ENCODE data around the gene WDR90.
A peak's percentile ranks its signal among the peaks of the same experiment; 100 is the strongest.

Gene WDR90

DNA sequence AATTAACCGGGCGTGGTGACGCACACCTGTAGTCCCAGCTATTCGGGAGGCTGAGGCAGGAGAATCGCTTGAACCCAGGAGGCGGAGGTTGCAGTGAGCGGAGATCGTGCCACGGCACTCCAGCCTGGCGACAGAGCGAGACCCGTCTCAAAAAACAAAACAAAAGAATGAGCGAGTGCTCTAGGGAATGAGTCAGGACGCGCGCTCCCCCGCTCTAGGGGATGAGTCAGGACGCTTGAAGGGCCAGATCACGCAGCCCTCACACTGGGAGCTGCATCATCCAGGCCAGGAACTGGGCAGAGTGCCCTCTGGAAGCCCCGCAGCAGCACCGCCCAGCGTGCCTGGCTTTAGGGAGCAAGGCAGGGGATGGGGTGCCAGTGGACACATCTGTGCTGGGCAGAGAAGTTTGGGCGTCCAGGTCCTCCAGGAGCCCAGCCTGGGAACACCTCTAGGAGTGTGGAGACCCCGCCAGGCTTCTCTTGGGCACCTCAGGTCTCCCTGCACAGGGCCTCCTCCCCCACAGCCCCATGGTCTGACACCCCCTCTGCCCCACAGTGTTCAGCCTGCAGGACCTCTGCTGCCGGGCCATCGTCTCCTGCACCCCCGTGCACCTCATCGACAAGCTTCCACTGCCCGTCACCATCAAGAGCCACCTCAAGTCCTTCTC, 22.2 kb upstream of the WDR90 start:
- peak; percentile 63 for DNase-seq (ENCODE audit: low spot score)

DNA sequence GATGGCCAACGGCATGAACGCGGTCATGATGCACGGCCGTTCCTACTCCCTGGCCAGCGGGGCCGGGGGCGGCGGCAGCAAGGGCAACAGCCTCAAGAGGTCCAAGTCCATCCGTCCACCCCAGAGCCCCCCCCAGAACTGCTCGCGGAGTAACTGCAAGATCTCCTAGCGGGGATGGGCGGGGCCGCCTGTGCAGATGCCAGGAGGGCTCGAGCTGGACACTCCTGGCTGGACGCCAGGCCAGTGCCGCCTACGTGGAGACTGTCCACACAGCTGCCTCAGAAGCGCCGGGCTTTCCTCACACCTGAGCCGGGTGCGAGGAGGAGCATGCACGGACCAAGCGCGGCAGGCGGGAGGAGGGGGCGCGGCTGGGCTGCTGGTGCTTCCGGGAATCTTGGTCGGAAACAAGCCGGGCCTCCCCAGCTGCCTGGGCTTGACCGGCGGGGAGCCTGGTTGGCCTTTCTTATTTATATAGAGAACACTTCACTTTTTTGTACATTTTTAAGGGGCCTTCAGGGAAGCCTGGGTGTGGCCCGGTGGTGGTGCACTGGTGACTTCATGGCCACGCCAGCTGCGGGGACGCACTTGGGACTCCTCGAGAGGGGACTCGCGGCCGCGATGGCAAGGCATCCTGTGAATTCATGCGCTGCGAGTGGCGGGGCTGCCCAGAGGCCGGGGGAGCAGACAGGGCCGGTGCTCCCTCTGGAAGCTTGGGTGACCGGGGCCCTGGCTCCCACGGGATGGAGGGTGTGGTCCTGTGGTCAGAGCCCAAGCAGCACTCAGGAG, 21.5 kb upstream of the WDR90 start:
- no peak for DNase-seq (ENCODE audit: low spot score)

DNA sequence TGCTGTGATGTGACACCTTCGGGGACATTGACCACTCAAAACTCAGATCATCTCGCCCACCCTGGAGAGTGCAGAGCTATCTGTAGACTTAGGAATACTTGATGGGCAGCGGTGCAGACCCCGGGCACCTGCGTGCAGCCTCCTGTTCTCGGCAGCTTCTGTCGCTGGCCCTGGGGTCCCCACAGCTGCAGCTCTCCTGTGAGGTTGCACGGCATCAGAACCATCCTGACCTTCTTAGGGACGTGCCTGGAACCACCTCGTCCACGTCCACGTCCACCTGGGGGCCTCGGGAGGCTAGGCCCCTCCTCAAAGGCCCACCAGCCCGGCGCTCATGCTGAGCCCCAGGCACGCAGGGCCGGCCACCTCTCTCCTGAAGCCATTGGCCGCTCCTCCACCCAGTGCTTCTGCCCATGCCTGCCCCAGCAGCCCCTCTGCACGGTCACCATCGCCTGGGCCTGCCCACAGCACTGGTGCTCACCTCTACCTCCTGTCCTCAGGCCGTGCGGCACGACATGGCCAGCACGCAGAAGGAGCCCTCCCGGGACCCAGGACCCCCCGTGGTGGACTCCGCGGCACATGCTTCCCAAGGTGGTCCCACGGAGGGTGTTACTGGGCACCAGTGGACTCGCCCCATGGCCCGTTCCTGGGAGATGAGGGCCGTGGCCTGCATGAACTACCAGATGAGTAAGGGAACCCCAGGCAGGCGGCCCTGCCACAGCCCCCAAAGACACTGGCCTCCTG, 20.7 kb upstream of the WDR90 start:
- no peak for DNase-seq (ENCODE audit: low spot score)

DNA sequence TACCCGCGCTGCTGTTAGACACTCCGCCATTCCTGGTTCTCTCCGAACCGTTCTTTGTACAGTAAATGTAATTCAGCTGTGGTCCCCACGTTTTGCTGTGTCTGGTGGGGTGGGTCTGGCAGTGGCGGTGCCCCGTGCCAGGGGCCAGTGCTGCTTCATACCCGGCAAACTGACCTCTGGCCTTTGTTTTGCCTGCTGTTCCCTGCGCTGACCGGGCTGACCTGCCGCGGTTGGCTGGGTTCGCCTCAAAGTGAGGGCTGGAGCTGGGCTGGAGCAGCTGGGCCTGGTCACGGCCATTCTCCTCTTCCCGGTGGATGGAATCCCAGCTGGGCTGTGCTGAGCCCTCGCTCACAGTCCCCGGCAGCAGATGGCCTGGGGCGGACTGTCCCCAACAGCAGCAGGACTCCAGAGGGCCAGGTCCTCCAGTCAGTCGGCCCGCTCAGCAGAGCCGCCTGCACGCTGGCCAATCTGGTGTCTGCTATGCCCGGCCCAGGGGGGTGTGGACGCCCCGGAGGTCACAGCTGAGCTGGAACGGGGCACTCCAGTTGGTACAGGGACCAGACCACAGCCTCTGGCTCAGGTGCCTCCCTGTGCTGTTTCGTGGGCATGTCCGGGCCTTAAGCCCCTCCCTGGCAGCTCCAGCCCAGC, 19.9 kb upstream of the WDR90 start:
- no peak for DNase-seq (ENCODE audit: low spot score)

DNA sequence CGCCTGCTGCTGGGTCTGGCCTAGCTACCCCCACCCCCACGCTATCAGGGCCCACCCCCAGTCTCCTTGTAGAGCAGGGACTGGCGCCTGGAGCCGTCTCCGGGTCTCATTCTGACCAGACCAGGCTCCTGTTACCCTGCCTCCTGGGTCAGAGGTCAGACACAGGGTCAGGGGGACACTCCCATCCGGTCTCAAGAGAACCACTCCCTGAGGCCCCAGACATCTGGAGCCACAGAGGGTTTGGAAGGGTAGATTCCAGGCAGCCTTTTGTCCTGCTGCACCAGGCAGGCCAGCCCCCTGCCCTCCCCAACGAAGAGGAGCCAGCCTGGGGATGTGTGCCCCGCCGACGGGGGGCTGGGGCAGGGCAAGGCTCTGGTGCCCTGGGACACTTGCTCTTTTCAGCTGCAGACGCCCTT, 19.3 kb upstream of the WDR90 start:
- no peak for DNase-seq (ENCODE audit: low spot score)

DNA sequence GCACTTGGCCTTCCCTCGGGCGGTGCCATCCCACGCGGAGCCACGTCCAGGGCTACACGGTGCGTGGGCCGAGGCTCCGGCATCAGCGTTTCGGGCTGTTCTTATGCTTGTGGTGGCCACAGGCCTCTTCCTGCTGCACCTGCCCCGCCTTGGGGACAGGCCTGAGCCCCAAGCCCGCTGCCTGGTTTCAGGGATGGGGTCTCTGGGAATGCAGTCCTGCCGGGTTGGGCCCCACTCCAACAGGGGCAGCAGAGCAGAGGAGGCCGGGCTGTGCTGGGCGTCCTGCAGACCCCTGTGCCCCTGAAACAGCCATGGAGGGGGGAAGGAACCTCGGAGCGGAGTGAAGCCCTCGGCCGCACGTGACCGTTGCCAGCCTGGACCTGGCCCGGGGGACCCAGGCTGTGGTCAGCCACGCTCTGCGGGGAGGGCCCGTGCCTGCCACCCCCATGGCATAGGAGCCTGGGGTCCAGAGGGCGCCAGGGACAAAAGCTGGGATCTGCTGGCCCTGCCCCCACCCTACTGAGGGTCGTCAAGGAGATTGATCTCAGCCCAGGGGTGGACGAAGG, 18.8 kb upstream of the WDR90 start:
- DNase-seq (ENCODE audit: low spot score) = no peak

DNA sequence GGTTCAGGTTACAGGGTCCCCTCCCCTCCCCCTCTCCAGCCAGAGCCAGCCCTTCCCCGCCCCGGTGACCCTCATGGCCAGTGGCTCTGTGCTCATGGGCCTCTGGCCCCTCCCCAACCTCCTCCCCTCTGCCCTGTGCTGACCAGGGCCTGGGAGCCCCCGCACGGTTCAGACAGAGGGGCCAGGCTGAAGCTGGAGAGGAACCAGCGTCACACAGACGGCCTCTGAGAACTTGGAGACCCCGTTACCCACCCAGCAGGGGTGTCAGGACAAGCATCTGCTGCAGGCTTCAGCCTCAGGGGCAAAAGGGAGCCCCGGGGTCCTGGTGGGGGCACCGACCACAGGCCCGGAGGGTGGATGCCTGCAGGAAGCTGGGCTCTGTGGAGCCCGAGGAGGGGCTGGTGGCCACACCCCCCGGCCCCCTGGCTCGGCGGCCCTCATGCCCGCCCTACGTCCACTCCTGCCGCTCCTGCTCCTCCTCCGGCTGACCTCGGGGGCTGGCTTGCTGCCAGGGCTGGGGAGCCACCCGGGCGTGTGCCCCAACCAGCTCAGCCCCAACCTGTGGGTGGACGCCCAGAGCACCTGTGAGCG, 18.3 kb upstream of the WDR90 start, which contains the start of gene WFIKKN1:
Gene WFIKKN1, plus strand, starts transcription at position 171 of the 591 bp plus-strand sequence. Its CDS starts 269 bp downstream, at position 440.
- DNase-seq (ENCODE audit: low spot score) = no peak

DNA sequence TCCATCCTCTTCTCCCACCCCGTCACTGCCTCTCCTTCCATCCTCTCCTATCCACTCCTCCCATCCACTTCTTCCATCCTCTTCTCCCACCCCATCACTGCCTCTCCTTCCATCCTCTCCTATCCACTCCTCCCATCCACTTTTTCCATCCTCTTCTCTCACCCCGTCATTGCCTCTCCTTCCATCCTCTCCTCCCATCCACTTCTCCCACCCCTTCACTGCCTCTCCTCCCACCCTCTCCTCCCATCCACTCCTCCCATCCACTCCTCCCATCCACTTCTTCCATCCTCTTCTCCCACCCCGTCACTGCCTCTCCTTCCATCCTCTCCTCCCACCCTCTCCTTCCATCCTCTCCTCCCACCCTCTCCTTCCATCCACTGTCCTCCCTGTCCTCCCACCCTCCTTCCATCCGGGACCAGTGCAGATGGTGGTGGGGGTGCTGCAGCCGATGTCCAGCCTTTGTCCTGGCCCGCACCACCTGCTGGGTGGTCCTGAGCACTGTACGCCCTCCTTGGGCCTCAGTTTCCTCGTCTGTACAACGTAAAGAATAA, 17.3 kb upstream of the WDR90 start:
- DNase-seq (ENCODE audit: low spot score) = no peak

DNA sequence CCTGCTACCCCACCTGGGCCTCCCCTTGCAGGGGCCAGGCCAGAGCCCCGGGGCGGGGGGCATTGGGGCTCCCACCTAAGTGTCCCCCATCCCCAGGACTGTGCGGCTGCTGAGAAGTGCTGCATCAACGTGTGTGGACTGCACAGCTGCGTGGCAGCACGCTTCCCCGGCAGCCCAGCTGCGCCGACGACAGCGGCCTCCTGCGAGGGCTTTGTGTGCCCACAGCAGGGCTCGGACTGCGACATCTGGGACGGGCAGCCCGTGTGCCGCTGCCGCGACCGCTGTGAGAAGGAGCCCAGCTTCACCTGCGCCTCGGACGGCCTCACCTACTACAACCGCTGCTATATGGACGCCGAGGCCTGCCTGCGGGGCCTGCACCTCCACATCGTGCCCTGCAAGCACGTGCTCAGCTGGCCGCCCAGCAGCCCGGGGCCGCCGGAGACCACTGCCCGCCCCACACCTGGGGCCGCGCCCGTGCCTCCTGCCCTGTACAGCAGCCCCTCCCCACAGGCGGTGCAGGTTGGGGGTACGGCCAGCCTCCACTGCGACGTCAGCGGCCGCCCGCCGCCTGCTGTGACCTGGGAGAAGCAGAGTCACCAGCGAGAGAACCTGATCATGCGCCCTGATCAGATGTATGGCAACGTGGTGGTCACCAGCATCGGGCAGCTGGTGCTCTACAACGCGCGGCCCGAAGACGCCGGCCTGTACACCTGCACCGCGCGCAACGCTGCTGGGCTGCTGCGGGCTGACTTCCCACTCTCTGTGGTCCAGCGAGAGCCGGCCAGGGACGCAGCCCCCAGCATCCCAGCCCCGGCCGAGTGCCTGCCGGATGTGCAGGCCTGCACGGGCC, 16.5 kb upstream of the WDR90 start:
- DNase-seq (ENCODE audit: low spot score) = no peak

DNA sequence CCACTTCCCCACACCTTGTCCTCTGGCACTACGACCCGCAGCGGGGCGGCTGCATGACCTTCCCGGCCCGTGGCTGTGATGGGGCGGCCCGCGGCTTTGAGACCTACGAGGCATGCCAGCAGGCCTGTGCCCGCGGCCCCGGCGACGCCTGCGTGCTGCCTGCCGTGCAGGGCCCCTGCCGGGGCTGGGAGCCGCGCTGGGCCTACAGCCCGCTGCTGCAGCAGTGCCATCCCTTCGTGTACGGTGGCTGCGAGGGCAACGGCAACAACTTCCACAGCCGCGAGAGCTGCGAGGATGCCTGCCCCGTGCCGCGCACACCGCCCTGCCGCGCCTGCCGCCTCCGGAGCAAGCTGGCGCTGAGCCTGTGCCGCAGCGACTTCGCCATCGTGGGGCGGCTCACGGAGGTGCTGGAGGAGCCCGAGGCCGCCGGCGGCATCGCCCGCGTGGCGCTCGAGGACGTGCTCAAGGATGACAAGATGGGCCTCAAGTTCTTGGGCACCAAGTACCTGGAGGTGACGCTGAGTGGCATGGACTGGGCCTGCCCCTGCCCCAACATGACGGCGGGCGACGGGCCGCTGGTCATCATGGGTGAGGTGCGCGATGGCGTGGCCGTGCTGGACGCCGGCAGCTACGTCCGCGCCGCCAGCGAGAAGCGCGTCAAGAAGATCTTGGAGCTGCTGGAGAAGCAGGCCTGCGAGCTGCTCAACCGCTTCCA, 15.7 kb upstream of the WDR90 start:
- DNase-seq (ENCODE audit: low spot score) = no peak

DNA sequence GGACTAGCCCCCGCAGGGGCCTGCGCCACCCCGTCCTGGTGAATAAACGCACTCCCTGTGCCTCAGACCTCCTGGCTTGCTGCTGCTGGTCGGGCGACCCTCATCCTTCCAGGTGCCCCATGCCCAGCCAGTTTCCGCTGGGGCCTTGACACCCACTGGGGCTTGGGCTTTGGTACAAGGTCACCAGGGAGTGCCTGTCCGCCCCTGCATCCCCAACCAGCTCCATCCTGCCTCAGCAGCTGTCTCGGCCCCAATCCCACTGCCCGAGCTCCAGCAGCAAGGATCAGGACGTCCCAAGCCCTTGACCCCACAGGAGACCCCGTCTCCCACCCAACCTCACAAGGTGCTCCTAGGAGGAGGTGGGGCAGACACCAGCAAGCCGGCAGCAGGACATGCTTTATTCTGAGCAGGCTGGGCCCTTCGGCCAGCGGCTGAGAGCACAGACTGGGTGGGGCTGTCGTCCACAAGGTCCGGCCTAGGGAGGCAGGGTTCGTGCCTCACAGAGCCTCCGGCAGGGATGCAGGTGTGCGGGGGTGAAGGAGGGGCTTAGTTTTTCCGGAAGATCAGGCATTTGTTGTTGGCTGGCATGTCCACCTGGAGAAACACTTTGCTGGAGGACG, 15.0 kb upstream of the WDR90 start:
- no peak for DNase-seq (ENCODE audit: low spot score)

DNA sequence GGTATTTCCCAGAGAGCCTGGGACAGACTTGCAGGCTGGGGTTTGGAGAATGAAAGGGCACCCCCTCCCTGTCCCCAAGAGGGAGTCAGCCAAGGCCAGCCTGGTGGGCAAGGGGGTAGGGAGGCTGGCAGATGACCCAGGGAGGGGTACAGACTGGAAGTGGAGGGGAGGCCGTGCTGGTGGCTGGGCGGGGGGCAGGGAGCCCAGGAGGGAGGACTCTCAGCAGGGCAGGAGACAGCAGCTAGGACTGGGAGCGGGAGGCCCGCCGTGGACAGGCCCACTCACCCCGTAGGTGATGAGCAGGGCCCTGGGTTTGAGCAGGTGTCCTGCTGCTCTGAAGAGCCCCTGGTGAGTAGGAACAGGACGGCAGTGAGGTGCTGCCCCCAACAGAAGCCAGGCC, 14.2 kb upstream of the WDR90 start:
- no peak for DNase-seq (ENCODE audit: low spot score)

DNA sequence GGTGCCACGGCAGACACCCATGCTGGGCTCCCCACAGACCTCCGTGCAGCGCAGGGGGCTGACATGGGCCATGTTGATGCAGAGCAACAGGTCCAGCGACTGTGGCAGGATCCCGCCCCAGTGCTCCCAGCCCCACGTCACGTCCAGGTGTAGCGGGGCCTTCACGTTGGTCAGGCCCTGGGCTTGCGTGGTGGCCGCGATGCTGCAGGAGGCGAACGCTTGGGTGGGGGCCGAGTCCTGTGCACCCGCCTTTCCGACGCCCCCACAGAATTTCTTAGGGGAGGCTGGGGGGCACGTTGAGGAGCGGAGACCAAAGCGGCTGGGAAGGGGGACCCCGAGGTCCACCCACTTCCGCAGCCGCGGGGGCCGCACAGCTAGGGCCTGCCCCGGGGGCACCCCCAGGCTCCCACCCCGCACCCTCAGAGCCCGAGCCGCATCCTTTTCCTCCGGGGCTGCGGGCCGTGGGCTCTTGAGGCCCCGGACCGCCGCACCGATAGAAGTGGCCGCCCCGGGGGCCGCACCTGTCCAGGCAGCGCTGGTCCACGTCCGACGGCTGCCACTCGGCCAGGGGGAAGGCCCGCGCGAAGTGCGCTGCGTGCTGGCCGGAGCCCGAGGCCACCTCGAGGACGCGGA, 13.5 kb upstream of the WDR90 start:
- DNase-seq (ENCODE audit: low spot score) = no peak

DNA sequence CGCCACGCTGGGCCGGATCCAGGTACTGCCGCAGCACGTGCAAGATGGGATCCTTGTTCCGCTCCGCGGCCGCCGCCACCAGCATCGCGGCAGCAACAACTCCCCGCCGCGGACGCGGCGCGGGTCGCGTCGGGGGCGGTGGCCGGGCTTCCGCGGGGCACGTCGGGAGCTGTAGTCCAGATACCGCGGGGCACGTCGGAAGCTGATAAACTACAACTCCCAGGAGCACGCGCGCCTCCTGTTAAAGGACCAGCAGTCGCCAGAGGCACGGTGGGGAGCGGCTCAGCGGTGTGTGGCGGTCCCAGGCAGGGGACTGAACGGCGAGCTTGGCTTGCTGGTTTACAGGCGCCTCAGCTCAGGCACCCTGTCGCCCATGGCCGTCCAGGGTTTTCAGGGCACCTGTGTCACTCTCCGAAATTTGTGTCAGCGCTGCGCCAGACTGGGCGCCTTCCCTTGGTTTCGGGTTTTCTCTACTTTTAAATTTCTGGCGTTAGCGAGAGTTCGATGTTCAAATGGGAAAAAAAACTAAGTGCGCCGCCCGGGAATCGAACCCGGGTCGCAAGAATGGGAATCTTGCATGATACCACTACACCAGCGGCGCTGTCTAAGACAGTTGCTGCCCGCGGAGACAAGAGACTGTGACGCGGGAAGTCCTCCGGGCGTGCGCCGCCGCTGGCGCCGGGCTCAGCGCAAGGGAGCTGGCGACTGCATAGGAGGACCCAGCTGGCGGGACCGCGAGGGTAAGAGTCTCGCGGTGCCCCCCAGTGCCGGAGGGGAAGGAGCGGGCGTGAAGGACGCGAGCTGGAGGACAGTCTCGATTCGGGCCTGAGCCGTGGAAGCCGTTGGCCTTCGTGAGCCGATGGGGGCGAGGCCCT, 12.7 kb upstream of the WDR90 start, which contains the start of gene METTL26:
Gene METTL26, minus strand, starts transcription at position 100 of the 875 bp plus-strand sequence. Its CDS starts 15 bp downstream, at position 85.
- DNase-seq (ENCODE audit: low spot score) = peak; percentile 95

DNA sequence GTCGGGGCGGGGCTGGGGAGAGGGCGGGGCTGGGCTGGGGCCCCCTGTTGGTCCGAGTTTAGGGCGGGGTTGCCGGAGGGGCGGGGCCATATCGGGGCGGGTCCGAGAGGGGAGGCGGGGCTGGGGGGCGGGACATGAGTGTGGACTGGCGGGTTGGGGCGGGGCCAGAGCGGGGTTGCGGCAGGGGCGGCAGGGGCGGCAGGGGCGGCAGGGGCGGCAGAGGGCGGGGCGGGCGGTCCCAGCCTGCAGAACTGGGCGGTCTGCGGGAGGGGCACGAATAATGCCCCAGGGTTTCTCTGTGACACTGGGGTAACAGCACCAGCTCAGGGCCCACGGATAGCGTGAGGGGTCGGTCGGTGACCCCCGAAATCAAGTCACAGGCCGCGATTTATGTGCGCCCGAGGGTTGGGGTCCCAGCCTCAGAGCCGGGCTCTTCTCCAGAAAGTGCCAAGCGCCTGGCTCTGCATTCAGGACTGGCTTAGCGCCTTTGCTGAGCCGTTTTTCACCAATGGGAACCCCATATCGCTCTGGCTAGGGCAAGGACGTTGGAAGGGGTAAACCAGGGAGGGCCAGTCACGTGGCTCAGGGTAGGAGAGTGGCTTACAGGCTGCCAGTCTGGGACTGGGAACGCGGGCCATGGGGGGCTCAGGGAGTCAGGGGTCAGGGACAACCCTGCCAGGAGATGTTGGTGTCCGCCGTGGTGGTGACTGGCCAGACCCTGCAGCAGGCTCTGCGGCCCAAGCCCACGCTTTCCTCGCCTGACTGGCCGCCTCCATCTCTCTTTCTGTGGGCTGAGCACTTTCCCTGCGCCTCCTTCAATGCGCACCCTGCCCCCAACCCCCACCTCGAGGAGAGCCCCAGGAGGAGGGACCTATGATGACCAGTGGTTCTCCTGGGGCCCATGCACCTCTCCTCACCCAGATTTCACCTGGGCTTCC, 11.8 kb upstream of the WDR90 start:
- peak; percentile 99 for DNase-seq (ENCODE audit: low spot score)

DNA sequence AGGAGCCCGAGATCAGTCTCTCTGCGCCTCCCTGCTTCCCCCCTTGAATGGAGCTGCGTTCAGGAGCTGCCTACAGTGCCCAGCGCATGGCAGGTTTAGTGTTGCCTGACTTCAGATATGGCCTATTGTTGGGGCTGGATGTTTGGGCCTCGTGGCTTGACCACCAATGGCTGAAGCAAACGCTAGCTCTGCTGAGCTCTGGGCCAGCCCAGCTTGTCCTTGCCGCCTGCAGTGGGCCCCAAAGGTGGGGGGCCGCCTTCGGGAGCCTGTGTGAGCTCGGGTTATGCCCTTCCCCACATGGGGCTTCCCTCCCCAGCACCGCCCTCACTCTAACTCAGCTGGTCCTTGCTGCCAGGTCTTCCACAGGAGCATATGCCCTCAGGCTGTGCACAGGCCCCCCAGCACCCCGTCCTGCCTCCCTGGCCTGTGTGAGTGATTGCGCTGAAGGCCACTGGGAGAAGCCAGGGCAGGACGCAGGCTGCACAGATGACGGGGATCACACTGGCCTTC, 11.1 kb upstream of the WDR90 start:
- DNase-seq (ENCODE audit: low spot score) = no peak
